Tibial artery (tissue), 4 donors: Measurements from ENCODE around the gene B3GALT5.

Experiments used
- DNase-seq, 2 donors: peaks; one replicate each; pipeline ENCODE4 v3.0.0-alpha.2; 2019
- H3K27ac ChIP-seq, 2 donors: fragments of 200-600 bp; sonication (generic) in 1 of 2; 1 replicate in 1 of 2; 2 replicates in 1 of 2; pipeline ENCODE4 v1.5.1; 2018 to 2019; ENCODE audit warnings: mild to moderate bottlenecking in 1 of 2
- H3K27me3 ChIP-seq, 2 donors: fragments of 200-600 bp; sonication (generic) in 1 of 2; one replicate each; pipeline versions ENCODE4 v1.5.1 to v1.6.0; 2016 to 2019
- H3K36me3 ChIP-seq, 3 donors: fragments of 200-600 bp; sonication (generic) in 2 of 3; one replicate each; pipeline ENCODE4 v1.5.1; 2016 to 2019; ENCODE audit warnings: mild to moderate bottlenecking in 2 of 3
- H3K4me1 ChIP-seq, 4 donors: fragments of 200-600 bp; sonication (generic) in 2 of 4; 1 replicate in 3 of 4; 2 replicates in 1 of 4; pipeline ENCODE4 v1.5.1; 2016 to 2019
- H3K4me3 ChIP-seq, 2 donors: fragments of 200-600 bp; sonication (generic) in 1 of 2; 1 replicate in 1 of 2; 2 replicates in 1 of 2; pipeline ENCODE4 v1.5.1; 2018 to 2019; ENCODE audit warnings: mild to moderate bottlenecking in 2 of 2
- H3K9me3 ChIP-seq, 3 donors: fragments of 200-600 bp; sonication (generic) in 1 of 3; one replicate each; pipeline ENCODE4 v1.5.1; 2016 to 2019
- intact Hi-C: fragments of 100-400 bp; cut with DNase I; formaldehyde crosslinking; loops from one replicate; pipeline ENCODE4 v1.15.0; 2023; ENCODE audit warnings: low total_unique reads
- TF ChIP-seq, protein P1 (sequence below), 2 experiments: fragments of 200-600 bp in 1 of 2; fragments of 450-650 bp in 1 of 2; IDR thresholded peaks; one replicate each; pipeline ENCODE4 v1.5.1; 2017 to 2019; ENCODE audit warnings: antibody characterized with exemption in 2 of 2, mild to moderate bottlenecking in 1 of 2, moderate library complexity in 1 of 2

B3GALT5 gene

GRCh38 chr21:39710866-39711265, 98.1 kb downstream of the B3GALT5 start:
- H3K27me3 ChIP-seq: peaks cover 0 to 18% of the 10 kb centered on the region in 2 donors
- intact Hi-C loops: no loop called here
- H3K4me3 ChIP-seq: no peak overlapping the region
- H3K27ac ChIP-seq: no peak overlapping the region
- DNase-seq: no peak
- TF ChIP-seq, protein P1, sequence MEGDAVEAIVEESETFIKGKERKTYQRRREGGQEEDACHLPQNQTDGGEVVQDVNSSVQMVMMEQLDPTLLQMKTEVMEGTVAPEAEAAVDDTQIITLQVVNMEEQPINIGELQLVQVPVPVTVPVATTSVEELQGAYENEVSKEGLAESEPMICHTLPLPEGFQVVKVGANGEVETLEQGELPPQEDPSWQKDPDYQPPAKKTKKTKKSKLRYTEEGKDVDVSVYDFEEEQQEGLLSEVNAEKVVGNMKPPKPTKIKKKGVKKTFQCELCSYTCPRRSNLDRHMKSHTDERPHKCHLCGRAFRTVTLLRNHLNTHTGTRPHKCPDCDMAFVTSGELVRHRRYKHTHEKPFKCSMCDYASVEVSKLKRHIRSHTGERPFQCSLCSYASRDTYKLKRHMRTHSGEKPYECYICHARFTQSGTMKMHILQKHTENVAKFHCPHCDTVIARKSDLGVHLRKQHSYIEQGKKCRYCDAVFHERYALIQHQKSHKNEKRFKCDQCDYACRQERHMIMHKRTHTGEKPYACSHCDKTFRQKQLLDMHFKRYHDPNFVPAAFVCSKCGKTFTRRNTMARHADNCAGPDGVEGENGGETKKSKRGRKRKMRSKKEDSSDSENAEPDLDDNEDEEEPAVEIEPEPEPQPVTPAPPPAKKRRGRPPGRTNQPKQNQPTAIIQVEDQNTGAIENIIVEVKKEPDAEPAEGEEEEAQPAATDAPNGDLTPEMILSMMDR (IDR thresholded peaks at IDR 0.05): no peak
- no peaks in the 10 kb centered on the region for H3K36me3 ChIP-seq
- H3K4me1 ChIP-seq: no peaks in the 10 kb centered on the region
- H3K9me3 ChIP-seq: no peaks in the 10 kb centered on the region

DNA sequence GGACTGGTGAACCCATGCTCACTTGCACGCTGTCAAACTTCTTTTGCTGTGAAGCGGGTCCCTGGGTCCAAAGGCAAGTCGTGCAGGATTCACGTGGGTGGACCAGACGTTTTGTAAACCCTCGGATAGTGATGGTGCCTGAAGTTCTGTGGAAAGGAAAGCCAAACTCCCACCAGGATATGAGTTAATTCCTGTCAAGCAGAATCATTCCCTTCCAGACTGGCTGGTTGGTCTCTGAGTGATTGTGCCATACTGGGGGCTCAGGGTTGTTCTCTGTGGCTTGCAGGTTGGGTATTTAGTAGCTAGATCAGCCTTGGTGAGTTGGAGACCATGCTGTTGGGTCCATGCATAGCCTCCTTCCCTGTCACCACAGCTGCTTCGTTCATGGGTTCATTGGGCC, 99.5 kb downstream of the B3GALT5 start:
- H3K36me3 ChIP-seq: no peaks in the 10 kb centered on the region
- TF ChIP-seq, protein P1 (IDR thresholded peaks at IDR 0.05): no peak
- no peak for DNase-seq
- H3K4me3 ChIP-seq: no peak overlapping the region
- peaks cover 0 to 18% of the 10 kb centered on the region in 2 donors for H3K27me3 ChIP-seq
- no peaks in the 10 kb centered on the region for H3K9me3 ChIP-seq
- H3K4me1 ChIP-seq: no peaks in the 10 kb centered on the region
- intact Hi-C loops: no loop called here
- H3K27ac ChIP-seq: no peak overlapping the region

GRCh38 chr21:39712976-39713375, 100.2 kb downstream of the B3GALT5 start:
- DNase-seq: no peak
- Histone ChIP-seq H3K27ac (no peak overlapping the region), H3K9me3 (no peaks in the 10 kb centered on the region), H3K27me3 (peaks cover 0 to 18% of the 10 kb centered on the region in 2 donors), H3K4me1 (no peaks in the 10 kb centered on the region), H3K4me3 (no peak overlapping the region), H3K36me3 (no peaks in the 10 kb centered on the region)
- TF ChIP-seq, protein P1 (IDR thresholded peaks at IDR 0.05): no peak
- intact Hi-C loops: no loop called here

DNA sequence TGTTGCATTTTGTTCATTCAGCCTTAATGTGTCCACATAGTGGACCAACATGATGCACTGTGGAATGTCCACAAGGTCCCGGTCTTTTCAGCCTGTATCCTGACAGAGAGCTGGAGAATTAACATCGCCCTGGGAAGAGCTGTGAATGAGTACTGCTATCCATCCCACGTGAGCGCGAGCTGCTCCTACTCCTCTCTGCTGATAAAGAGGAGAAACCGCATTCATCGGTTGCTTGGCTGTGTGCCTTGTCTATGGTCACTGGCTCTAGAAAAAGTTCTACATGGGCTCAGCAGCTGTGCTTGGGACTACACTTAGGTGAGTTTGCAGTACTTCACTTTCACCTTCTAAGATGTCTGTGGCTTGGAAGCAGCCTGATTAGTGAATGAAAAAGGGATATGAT, 101.2 kb downstream of the B3GALT5 start:
- intact Hi-C loops: loop anchor here (2.0 kb wide), 1 partner anchor 195 kb away; no protein-coding TSS in a partner anchor
- Histone ChIP-seq H3K4me1 (no peaks in the 10 kb centered on the region), H3K9me3 (no peaks in the 10 kb centered on the region), H3K36me3 (no peaks in the 10 kb centered on the region), H3K27ac (no peak overlapping the region), H3K4me3 (no peak overlapping the region), H3K27me3 (peaks cover 0 to 18% of the 10 kb centered on the region in 2 donors)
- no peak for DNase-seq
- TF ChIP-seq, protein P1 (IDR thresholded peaks at IDR 0.05): no peak

- intact Hi-C loops: loop anchor here (2.0 kb wide), 1 partner anchor 196 kb away; no protein-coding TSS in a partner anchor
- Histone ChIP-seq H3K4me1 (no peaks in the 10 kb centered on the region), H3K4me3 (no peak overlapping the region), H3K36me3 (no peaks in the 10 kb centered on the region), H3K27me3 (peaks cover 0 to 18% of the 10 kb centered on the region in 2 donors), H3K9me3 (no peaks in the 10 kb centered on the region), H3K27ac (no peak overlapping the region)
- TF ChIP-seq, protein P1 (IDR thresholded peaks at IDR 0.05): no peak
- DNase-seq: no peak
These were observed 101.6 kb downstream of the B3GALT5 start for GRCh38 chr21:39714331-39714730.
